Stimulated activated CD8-positive, alpha-beta memory T cell treated with anti-CD3 and anti-CD28 coated beads, Interleukin-4, amount 100 ng/mL, for 48 hours (primary cell): ENCODE results near the gene KXD1.
"Not testable (repeated sequence)": the region's sequence is repeated elsewhere in the genome, so short reads cannot be mapped to it uniquely, and the experiment has no call there.

Source experiments
- DNase-seq: peaks from one replicate; pipeline ENCODE4 v3.0.0-alpha.2; 2020

KXD1 gene

DNA sequence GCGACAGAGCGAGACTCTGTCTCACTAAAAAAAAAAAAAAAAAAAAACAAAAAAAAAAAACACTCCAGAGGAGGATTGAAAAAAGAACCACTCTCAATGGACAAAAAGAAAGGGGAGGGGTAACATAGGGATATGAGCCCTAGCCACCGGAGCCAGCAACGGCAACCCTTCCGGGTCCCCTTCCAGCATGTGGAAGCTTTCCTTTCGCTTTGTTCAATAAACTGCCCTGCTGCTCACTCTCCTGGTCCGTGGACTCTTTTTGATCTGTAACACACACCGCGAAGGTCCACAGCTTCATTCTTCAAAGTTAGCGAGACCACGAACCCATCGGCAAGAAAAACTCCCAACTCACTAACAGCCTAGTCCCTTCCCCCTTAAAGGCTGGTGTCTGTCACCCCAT lies 29.9 kb downstream of the KXD1 start:
- no peak for DNase-seq

DNA sequence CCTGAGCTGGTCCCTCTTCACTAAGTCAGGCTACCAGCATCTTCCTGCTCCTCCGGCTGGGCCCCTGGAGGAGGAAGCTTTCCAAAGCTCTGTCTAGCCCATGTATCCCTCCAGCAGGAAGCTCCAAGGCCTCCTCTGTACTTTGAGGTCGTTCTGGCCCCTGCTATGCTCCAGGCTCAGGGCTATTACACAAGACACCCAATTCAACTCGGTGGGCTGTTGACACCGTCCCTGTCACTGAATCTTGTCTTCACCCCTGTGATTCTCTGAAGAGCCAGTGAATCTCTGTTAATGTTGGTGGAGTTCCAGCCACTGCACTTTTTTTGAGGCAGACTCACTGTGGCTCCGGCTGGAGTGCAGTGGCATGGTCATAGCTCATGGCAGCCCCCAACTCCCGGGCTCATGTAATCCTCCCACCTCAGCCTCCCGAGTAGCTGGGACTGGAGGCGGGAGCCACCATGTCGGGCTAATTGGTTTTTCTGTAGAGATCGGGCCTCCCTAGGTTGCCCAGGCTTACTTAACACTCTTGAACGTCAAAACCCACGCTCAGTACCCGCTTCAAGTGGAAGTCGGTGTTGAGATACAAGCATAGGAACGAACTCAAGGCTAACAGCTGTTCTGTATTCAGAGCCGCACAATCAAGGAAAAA lies 30.4 kb downstream of the KXD1 start:
- DNase-seq = no peak

DNA sequence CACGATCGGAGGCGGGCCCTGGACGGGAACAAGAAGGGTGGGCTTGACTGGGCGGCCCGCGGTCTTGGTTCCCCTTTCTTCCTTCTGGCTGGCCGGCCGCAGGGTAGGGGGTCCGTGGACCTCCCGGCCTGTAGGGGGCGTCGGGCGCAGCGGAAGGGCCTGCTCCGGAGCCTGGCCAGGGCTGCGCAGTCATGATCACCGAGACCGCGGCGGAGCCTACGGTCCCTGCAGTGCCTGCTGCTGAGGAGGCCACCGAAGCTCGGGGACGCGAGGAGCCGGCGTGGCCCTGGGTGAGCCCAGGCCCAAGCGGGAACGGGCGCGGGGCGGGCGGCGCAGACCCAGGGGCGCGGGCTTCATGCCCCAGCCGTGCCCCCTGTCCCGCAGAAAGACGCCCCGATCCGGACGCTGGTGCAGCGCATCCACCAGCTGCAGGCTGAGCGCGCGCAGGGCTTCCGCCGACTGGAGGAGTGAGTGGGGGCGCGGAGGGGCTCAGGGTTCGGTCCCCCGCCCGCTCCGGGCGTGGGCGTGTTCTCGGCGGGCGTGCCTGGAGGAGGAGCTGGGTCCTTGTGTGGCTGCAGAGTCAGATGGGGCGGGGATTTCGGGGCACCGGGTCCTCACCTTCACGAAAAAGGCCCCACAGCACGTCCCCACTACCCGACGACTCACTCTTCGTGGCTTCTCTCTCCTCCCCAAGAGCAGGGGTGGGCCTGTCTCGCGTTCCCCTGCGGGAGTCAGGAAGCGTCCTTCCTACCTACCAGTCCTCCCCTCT lies 31.1 kb downstream of the KXD1 start, which contains the start of gene REX1BD:
Gene REX1BD (plus strand): TSS at position 188 of the 769 bp plus-strand sequence. CDS start 4 bp downstream, at position 192.
- peak; percentile 91 for DNase-seq

- peak; percentile 75 for DNase-seq
These were observed 32.0 kb downstream of the KXD1 start for GRCh38 chr19:18589380-18590272.

GRCh38 chr19:18590273-18591272 lies 32.9 kb downstream of the KXD1 start:
- no peak for DNase-seq

DNA sequence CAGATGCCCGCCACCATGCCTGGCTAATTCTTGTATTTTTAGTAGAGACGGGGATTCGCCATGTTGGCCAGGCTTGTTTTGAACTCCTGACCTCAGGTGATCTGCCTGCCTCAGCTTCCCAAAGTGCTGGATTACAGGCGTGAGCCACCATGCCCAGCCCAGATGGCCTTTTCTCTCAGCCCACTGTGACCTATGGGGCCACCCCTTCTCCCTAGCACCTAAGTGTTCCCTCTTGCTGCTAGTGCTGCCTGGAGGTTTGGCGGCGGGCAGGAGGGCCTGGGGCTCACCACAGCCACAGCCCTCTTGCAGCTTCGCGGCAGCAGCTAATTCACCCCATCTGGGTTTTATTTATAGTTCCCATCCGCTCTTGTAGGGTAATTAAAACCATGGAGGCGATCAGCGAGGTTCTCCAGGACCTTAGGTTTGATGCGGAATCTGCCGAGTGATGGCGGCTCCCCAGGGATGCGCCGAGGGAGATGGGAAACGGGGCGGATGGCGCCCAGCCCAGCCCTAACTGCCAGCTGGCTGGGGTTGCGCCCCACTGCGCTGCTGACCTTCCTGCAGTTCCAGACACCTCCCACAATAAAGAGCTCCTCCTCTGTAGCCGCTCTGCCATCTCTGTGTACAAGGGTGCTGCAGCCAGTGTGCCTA lies 34.2 kb downstream of the KXD1 start:
- DNase-seq = no peak

DNA sequence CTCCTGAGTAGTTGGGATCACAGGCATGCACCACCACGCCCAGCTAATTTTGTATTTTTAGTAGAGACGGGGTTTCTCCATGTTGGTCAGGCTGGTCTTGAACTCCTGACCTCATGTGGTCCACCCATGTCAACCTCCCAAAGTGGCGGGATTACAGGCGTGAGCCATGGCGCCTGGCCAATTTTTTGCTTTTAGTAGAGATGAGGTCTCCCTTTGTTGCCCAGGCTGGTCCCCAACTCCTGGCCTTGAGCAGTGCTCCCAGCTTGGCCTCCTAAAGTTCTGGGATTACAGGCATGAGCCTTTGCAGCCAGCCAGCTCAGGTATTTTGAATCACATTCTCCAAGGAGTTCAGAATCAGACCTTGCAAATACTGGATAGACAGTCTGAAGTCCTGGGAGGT lies 35.1 kb downstream of the KXD1 start:
- DNase-seq = not testable (repeated sequence)

- DNase-seq = no peak
These were observed 35.9 kb downstream of the KXD1 start for GRCh38 chr19:18593367-18594095.

DNA sequence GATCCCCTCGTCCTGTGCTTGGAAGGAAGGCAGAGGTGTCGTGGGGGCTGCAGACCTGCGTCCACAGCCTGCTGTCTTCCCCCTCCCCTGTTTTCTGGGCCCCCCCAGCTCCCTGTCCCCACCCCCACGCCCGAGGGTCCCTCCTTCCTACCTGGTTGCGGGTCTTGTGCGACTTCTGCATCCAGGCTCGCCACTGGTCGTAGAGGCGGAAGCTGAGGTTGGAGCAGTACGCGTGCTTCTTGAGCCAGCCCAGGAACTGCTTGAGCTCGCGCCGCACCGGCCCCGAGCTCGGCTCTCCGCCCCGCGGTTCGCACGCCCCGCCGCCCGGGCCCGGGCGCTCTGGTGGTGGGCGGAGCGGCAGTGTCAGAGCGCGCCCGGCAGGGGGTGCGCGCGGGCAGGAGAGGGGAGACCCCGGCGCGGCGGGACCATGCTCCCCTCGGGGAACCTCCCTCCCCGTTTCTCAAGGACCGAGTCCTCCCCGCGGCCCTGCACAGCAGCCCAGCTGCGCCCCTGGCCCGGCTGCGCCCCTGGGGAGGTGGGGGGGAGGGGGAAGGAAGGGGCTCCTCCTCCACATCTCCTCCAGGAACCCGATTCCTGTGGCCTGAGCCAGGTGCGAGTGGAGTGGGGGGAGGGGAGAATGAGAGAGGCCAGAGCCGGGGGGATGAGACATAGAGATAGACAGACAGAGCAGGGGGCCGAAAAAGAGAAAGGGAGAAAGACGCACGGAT lies 36.6 kb downstream of the KXD1 start:
- DNase-seq = peak; percentile 86

- DNase-seq = no peak
These were observed 37.2 kb downstream of the KXD1 start for GRCh38 chr19:18594824-18595373.

GRCh38 chr19:18595475-18595874 lies 37.8 kb downstream of the KXD1 start:
- DNase-seq = no peak

DNA sequence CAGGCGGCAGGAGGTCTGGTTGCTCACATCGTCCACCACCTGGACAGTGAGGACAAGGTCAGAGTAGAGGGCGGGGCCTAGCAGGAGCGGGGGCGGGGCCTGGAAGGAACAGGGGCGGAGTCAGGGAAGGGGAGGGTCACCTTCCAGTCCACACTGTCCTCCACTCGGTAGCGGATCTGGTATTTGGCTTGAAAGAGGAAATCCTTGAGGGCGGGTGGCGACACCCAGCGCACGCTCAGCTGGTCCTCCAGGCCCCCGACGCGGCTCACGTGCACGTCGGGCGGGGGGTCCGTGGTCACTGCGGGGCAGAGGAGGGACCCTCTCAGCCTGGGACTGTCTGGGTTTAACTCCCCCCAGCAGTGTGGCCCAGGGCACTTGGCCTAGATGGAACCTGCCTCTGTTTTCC lies 39.1 kb downstream of the KXD1 start:
- DNase-seq = peak; percentile 61

DNA sequence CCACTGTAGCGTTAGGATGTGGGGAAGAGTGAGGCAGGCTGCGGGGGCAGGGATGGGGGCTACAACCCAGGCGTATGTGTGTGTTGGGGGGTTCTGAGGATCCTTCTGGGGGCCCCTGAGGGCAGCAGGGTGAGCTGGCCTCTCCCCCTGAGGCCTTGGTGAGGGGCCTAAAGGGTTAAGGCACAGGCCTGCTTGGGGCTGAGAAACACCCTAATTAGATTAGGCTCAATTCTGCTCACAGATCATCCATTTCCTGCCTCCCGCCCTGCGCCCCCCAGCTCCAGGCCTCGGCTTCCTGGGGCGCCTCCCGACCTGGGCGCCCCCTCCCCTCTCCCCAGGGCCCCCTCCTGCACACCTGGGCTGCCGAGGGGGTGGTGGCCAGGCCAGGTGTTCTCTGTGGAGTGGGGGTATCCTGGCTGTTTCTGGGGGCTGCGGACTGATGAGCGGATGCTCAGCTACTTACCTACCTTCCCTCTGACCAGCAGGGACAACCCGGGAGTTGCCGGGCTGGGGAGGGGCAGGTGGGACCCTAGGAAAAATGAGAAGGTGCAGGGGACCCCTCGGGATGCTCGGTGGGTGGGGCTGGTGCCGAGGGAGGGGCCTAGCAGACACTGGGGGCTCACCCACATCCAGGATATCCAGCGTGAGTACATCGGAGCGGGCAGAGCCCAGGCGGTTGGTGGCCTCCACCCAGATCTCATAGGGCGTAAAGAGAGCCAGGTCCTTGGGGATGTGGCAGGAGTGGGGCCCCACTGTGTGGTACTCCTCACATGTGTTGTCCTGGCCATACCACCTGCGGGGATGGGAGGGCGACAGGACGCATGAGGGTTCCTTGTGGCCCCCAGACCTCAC lies 40.4 kb downstream of the KXD1 start:
- DNase-seq = no peak

GRCh38 chr19:18599485-18599884 lies 41.8 kb downstream of the KXD1 start:
- no peak for DNase-seq

GRCh38 chr19:18600692-18601397 lies 43.2 kb downstream of the KXD1 start:
- not testable (repeated sequence) for DNase-seq

- DNase-seq = no peak
These were observed 44.2 kb downstream of the KXD1 start for GRCh38 chr19:18601875-18602274.

GRCh38 chr19:18603255-18603957 lies 45.7 kb downstream of the KXD1 start:
- DNase-seq = no peak
